AG04450 (cell line): ENCODE measurements around the gene BZW1. TPM values are rescaled to one million over a fixed set of nuclear protein-coding genes. Genes with fewer than 3 reads are reported as not detected.

Source experiments
- CTCF ChIA-PET: fragments of 300-600, 350-600 bp; formaldehyde crosslinking; extraction: SDS; loops from one replicate; lab custom pipeline; 2022; ENCODE audit warnings: antibody characterized with exemption, inconsistent platforms; lab: Charles Lee
- POLR2A ChIA-PET: fragments of 350-600 bp; formaldehyde crosslinking; extraction: SDS; loops from one replicate; lab custom pipeline; 2021; ENCODE audit warnings: antibody characterized with exemption, inconsistent platforms; lab: Yijun Ruan, JAX
- DNase-seq: peaks from one replicate; pipeline ENCODE4 v3.0.0-alpha.2; 2011; ENCODE audit warnings: low read depth, low spot score
- H3K27ac ChIP-seq: one replicate; pipeline ENCODE4 v1.5.1; 2012; ENCODE audit warnings: low read depth, low read length, control low read depth
- H3K27me3 ChIP-seq: one replicate; pipeline ENCODE4 v1.6.0; 2012; ENCODE audit warnings: low read length; ENCODE audit not compliant: control insufficient read depth, insufficient read depth
- H3K4me3 ChIP-seq: 2 replicates; pipeline ENCODE4 v1.5.1; 2011; ENCODE audit warnings: mild to moderate bottlenecking, low read depth, low read length, control low read depth
- H3K9me3 ChIP-seq: 2 replicates; pipeline ENCODE4 v1.5.1; 2012; ENCODE audit warnings: low read length; ENCODE audit not compliant: control insufficient read depth, insufficient read depth
- CTCF ChIP-seq: IDR thresholded peaks from 2 replicates; pipeline ENCODE4 v1.5.1; 2011; ENCODE audit warnings: low read depth, low read length, control low read depth, inconsistent platforms
- polyA plus RNA-seq: library from polyadenylated mRNA; depleted of rRNA; stranded (reverse); fragments of >200 nt; gene quantifications from 2 replicates; pipeline ENCODE4 v1.2.3, GENCODE V29; 2011

BZW1 gene
- polyA plus RNA-seq, 1 experiment = 376 TPM

GRCh38 chr2:200839513-200839912 is 27.8 kb downstream of the BZW1 start:
- DNase-seq = no peak
- CTCF ChIA-PET = no interaction called here
- Histone ChIP-seq H3K27ac (no peak overlapping the region), H3K27me3 (no peaks in the 10 kb centered on the region), H3K9me3 (peaks cover 6% of the 10 kb centered on the region), H3K4me3 (no peak overlapping the region)
- POLR2A ChIA-PET = interaction anchor here (1.1 kb wide), 1 partner anchor 25 kb away, joined by 3 read pairs; the partner anchor contains the start of gene CLK1
- TF ChIP-seq CTCF = no peak

- H3K4me3 ChIP-seq = no peak overlapping the region
- no peak for TF ChIP-seq CTCF
- H3K9me3 ChIP-seq = no peaks in the 10 kb centered on the region
- no peak for DNase-seq
- ChIA-PET POLR2A (no interaction called here), CTCF (no interaction called here)
- H3K27ac ChIP-seq = no peak overlapping the region
- H3K27me3 ChIP-seq = no peaks in the 10 kb centered on the region
Observed at GRCh38 chr2:200843993-200844948, 32.6 kb downstream of the BZW1 start.

DNA sequence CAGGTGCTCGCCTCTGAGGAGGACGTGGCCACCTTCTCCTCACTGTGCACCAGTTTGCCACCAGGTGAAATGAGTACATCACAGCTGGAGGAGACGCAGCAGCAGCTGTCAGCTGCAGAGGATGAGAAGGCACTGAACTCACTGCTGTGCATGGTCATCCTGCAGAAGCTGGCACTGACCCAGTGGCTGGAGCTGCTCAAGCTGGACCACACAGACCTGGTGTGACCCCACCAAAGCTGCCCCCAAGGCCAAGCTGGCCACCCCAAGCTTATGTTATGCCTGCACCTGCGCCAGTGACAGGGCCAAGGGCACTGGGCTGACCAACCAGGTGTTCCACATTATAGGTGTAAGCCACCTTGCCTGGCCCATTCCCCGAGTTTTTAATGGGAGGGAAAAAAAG is 33.5 kb downstream of the BZW1 start:
- POLR2A ChIA-PET = interaction anchor here (0.5 kb wide), 1 partner anchor 21 kb away, joined by 3 read pairs; no protein-coding TSS in a partner anchor
- CTCF ChIA-PET = interaction anchor here (0.7 kb wide), 1 partner anchor 387 kb away, joined by 3 read pairs; no protein-coding TSS in a partner anchor
- DNase-seq = no peak
- Histone ChIP-seq H3K4me3 (no peak overlapping the region), H3K27ac (no peak overlapping the region), H3K9me3 (no peaks in the 10 kb centered on the region), H3K27me3 (no peaks in the 10 kb centered on the region)
- no peak for TF ChIP-seq CTCF

DNA sequence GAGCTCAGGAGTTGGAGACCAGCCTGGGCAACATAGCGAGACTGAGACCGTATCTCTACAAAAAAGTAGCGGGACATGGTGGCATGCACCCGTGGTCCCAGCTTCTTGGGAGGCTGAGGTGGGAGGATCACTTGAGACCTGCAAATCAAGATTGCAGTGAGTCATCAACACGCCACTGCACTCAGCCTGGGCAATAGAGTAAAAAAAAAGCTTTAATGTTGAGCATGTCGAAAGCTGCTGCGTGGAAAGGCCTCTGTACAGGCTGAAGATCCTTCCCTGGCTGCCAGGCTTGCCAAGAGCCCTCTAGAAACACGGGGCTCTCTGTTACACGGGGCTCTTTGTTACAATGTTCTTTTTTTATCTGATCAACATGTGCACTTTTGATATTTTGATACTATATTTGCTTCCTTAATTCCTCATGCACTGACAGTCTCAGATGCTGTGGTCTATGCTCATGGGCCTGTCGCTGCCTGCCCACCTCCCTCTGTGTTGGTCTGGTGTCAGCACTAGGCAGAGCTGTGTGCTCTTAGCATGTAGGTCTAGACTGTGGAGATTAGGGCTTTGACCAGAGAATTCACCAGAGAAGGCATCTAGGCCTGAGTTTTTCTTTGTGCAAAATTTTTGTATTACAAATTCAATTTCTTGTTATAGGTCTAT is 34.1 kb downstream of the BZW1 start:
- no peak overlapping the region for H3K27ac ChIP-seq
- H3K9me3 ChIP-seq = no peaks in the 10 kb centered on the region
- no peak for DNase-seq
- H3K27me3 ChIP-seq = no peaks in the 10 kb centered on the region
- no peak overlapping the region for H3K4me3 ChIP-seq
- TF ChIP-seq CTCF = no peak
- ChIA-PET POLR2A (interaction anchor here (0.5 to 0.9 kb wide), 2 partner anchors 18 to 22 kb away, joined by 3 read pairs; no protein-coding TSS in a partner anchor), CTCF (interaction anchor here (0.6 to 0.7 kb wide), 2 partner anchors 25 to 387 kb away, joined by 3 to 4 read pairs; no protein-coding TSS in a partner anchor)
